Vagina (tissue), 2 donors: ENCODE data around the gene TSHR. TPM values are rescaled to one million over a fixed set of nuclear protein-coding genes. Genes with fewer than 3 reads are reported as not detected.

Experiments used
- DNase-seq, 2 donors: peaks; one replicate each; pipeline ENCODE4 v3.0.0-alpha.2; 2017; ENCODE audit errors: extremely low spot score in 2 of 2
- H3K27ac ChIP-seq: fragments of 200-600 bp; sonication (generic); one replicate; pipeline ENCODE4 v1.5.1; 2019
- H3K27me3 ChIP-seq: fragments of 200-600 bp; sonication (generic); one replicate; pipeline ENCODE4 v1.5.1; 2019
- H3K36me3 ChIP-seq, 2 donors: fragments of 200-600 bp; sonication (generic); one replicate each; pipeline ENCODE4 v1.5.1; 2017 to 2019
- H3K4me1 ChIP-seq: fragments of 200-600 bp; sonication (generic); one replicate; pipeline ENCODE4 v1.5.1; 2019
- H3K4me3 ChIP-seq, 2 donors: fragments of 200-600 bp; sonication (generic); 1 replicate in 1 of 2; 2 replicates in 1 of 2; pipeline ENCODE4 v1.5.1; 2016 to 2019
- H3K9me3 ChIP-seq: fragments of 200-600 bp; sonication (generic); one replicate; pipeline ENCODE4 v1.5.1; 2019
- POLR2A ChIP-seq, 2 donors: fragments of 450-650 bp; IDR thresholded peaks; one replicate each; pipeline ENCODE4 v1.6.1; 2017; ENCODE audit warnings: antibody characterized with exemption in 2 of 2, mild to moderate bottlenecking in 2 of 2, moderate library complexity in 2 of 2
- POLR2AphosphoS5 ChIP-seq, 2 donors: sonication (generic); formaldehyde crosslinking; IDR thresholded peaks; one replicate each; pipeline ENCODE4 v1.9.0; 2017; ENCODE audit warnings: antibody characterized with exemption in 2 of 2, mild to moderate bottlenecking in 2 of 2, low read depth in 1 of 2; ENCODE audit not compliant: insufficient read depth in 1 of 2
- intact Hi-C: fragments of 100-400 bp; cut with DNase I; formaldehyde crosslinking; loops from one replicate; pipeline ENCODE4 v1.15.1; 2023
- total RNA-seq: library from RNA; depleted of rRNA; stranded (reverse); fragments of >200 nt; gene quantifications from one replicate; pipeline ENCODE4 v1.2.3, GENCODE V29; 2016
- TF ChIP-seq, protein P1 (sequence below), 3 experiments: fragments of 450-650 bp in 2 of 3; fragments of 200-600 bp in 1 of 3; sonication (generic) in 1 of 3; IDR thresholded peaks; one replicate each; pipeline ENCODE4 v1.5.1; 2017 to 2019; ENCODE audit warnings: antibody characterized with exemption in 3 of 3, mild to moderate bottlenecking in 2 of 3, moderate library complexity in 2 of 3

TSHR gene
- total RNA-seq, 1 donor from 2014 or later: not detected

DNA sequence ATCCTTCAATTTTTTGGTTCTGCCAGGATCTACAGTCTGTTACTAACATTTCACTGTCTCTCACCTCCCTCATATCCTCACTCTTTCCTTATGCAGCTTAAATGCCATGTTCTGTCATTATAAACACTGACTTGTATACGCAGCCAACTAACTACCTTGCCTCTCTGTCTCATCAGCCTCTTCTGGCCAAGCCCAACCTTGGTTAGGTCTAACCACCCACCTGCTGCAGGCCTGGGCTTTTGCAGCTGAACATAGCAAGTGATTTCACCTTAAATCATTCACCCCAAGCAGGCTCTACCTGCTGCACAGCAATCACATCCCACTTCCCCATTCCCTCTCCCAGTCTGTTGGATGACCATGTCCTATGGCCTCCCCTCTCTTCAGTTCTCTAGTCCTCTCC lies 173.8 kb downstream of the TSHR start:
- DNase-seq: no peak
- Histone ChIP-seq H3K27ac (no peak overlapping the region), H3K9me3 (no peaks in the 10 kb centered on the region), H3K27me3 (no peaks in the 10 kb centered on the region), H3K4me1 (no peaks in the 10 kb centered on the region), H3K36me3 (no peaks in the 10 kb centered on the region), H3K4me3 (no peak overlapping the region)
- intact Hi-C loops: no loop called here
- TF ChIP-seq, protein P1, sequence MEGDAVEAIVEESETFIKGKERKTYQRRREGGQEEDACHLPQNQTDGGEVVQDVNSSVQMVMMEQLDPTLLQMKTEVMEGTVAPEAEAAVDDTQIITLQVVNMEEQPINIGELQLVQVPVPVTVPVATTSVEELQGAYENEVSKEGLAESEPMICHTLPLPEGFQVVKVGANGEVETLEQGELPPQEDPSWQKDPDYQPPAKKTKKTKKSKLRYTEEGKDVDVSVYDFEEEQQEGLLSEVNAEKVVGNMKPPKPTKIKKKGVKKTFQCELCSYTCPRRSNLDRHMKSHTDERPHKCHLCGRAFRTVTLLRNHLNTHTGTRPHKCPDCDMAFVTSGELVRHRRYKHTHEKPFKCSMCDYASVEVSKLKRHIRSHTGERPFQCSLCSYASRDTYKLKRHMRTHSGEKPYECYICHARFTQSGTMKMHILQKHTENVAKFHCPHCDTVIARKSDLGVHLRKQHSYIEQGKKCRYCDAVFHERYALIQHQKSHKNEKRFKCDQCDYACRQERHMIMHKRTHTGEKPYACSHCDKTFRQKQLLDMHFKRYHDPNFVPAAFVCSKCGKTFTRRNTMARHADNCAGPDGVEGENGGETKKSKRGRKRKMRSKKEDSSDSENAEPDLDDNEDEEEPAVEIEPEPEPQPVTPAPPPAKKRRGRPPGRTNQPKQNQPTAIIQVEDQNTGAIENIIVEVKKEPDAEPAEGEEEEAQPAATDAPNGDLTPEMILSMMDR (IDR thresholded peaks at IDR 0.05): no peak
- TF ChIP-seq POLR2AphosphoS5 (IDR thresholded peaks at IDR 0.05; ENCODE audit: insufficient read depth in 1 of 2, low read depth in 1 of 2) (no peak), POLR2A (IDR thresholded peaks at IDR 0.05) (no peak)

DNA sequence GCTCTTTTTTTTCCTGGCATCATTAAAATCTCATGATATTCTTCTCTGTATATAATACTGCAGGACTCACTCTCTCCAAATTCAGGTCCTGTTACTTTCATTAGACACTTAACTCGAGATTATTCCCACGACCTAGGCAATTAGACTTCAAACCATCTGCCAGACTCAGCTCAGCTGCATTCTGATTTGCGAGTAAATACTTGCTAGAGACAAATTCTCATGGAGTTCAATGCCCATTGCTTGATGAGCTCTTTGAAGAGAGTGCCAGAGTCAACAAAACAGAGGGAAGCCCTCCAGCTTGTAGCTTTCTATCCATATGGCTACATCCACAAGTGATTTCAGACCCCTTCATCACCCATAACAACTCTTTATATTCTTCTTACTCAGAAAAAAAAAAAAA lies 177.0 kb downstream of the TSHR start:
- TF ChIP-seq POLR2A (IDR thresholded peaks at IDR 0.05) (no peak), POLR2AphosphoS5 (IDR thresholded peaks at IDR 0.05; ENCODE audit: insufficient read depth in 1 of 2, low read depth in 1 of 2) (no peak)
- TF ChIP-seq, protein P1 (IDR thresholded peaks at IDR 0.05): no peak
- no peaks in the 10 kb centered on the region for H3K36me3 ChIP-seq
- no peaks in the 10 kb centered on the region for H3K4me1 ChIP-seq
- H3K27ac ChIP-seq: no peak overlapping the region
- no peaks in the 10 kb centered on the region for H3K9me3 ChIP-seq
- no peak overlapping the region for H3K4me3 ChIP-seq
- intact Hi-C loops: no loop called here
- H3K27me3 ChIP-seq: no peaks in the 10 kb centered on the region
- no peak for DNase-seq

GRCh38 chr14:81133400-81133799 lies 178.0 kb downstream of the TSHR start:
- Histone ChIP-seq H3K4me3 (no peak overlapping the region), H3K36me3 (no peaks in the 10 kb centered on the region), H3K27me3 (no peaks in the 10 kb centered on the region), H3K4me1 (no peaks in the 10 kb centered on the region), H3K27ac (no peak overlapping the region), H3K9me3 (no peaks in the 10 kb centered on the region)
- no peak for DNase-seq
- intact Hi-C loops: no loop called here
- no peak for TF ChIP-seq POLR2A (IDR thresholded peaks at IDR 0.05)
- no peak for TF ChIP-seq POLR2AphosphoS5 (IDR thresholded peaks at IDR 0.05; ENCODE audit: insufficient read depth in 1 of 2, low read depth in 1 of 2)

- Histone ChIP-seq H3K4me1 (no peaks in the 10 kb centered on the region), H3K4me3 (no peak overlapping the region), H3K36me3 (no peaks in the 10 kb centered on the region), H3K27me3 (no peaks in the 10 kb centered on the region), H3K9me3 (no peaks in the 10 kb centered on the region), H3K27ac (no peak overlapping the region)
- TF ChIP-seq POLR2A (IDR thresholded peaks at IDR 0.05): no peak
- TF ChIP-seq POLR2AphosphoS5 (IDR thresholded peaks at IDR 0.05; ENCODE audit: insufficient read depth in 1 of 2, low read depth in 1 of 2): no peak
- TF ChIP-seq, protein P1 (IDR thresholded peaks at IDR 0.05): no peak
- no peak for DNase-seq
- intact Hi-C loops: no loop called here
These were observed 181.9 kb downstream of the TSHR start for GRCh38 chr14:81137316-81137715.

GRCh38 chr14:81138429-81138828 lies 183.0 kb downstream of the TSHR start:
- Histone ChIP-seq H3K4me3 (no peak overlapping the region), H3K27me3 (no peaks in the 10 kb centered on the region), H3K27ac (no peak overlapping the region), H3K36me3 (no peaks in the 10 kb centered on the region), H3K4me1 (no peaks in the 10 kb centered on the region), H3K9me3 (no peaks in the 10 kb centered on the region)
- TF ChIP-seq, protein P1 (IDR thresholded peaks at IDR 0.05): no peak
- no peak for TF ChIP-seq POLR2AphosphoS5 (IDR thresholded peaks at IDR 0.05; ENCODE audit: insufficient read depth in 1 of 2, low read depth in 1 of 2)
- DNase-seq: no peak
- intact Hi-C loops: no loop called here

DNA sequence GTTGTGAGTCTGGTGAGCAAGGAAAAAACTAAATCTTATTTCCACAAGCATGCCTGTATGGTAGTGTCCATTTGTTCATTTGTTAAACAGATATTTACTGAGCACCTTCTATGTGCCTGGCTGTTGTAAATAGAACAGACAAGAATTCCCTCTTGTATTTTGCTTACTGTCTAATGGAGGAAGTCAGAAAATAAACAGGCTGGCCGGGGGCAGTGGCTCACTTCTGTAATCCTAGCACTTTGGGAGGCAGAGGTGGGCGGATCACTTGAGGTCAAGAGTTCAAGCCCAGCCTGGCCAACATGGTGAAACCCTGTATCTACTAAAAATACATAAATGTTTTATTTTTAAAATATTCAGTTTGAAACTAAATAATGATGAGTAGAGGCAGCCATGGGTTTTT lies 186.0 kb downstream of the TSHR start:
- TF ChIP-seq, protein P1 (IDR thresholded peaks at IDR 0.05): no peak
- TF ChIP-seq POLR2AphosphoS5 (IDR thresholded peaks at IDR 0.05; ENCODE audit: insufficient read depth in 1 of 2, low read depth in 1 of 2) (no peak), POLR2A (IDR thresholded peaks at IDR 0.05) (no peak)
- intact Hi-C loops: no loop called here
- no peaks in the 10 kb centered on the region for H3K36me3 ChIP-seq
- H3K27ac ChIP-seq: no peak overlapping the region
- no peaks in the 10 kb centered on the region for H3K27me3 ChIP-seq
- no peak overlapping the region for H3K4me3 ChIP-seq
- no peaks in the 10 kb centered on the region for H3K9me3 ChIP-seq
- peaks cover 6% of the 10 kb centered on the region for H3K4me1 ChIP-seq
- no peak for DNase-seq
